Posterior cingulate gyrus (tissue), 11 donors: Measurements from ENCODE around the gene FAM151A.
"Not testable (repeated sequence)": the region's sequence is repeated elsewhere in the genome, so short reads cannot be mapped to it uniquely, and the experiment has no call there.

ENCODE experiments used
- DNase-seq, 10 donors: peaks; one replicate each; pipeline versions ENCODE4 v3.0.0 to v3.0.0-alpha.2; 2020 to 2021; ENCODE audit warnings: mixed read lengths in 3 of 10
- intact Hi-C: fragments of 100-400 bp; cut with DNase I; formaldehyde crosslinking; loops from one replicate; pipeline ENCODE4 v1.15.1; 2023

Gene FAM151A

GRCh38 chr1:54640361-54640760, 17.0 kb upstream of the FAM151A start:
- no peak for DNase-seq
- intact Hi-C loops = no loop called here

- intact Hi-C loops, DNase-seq: not testable (repeated sequence)
These were observed 13.4 kb upstream of the FAM151A start for GRCh38 chr1:54636461-54637446.

GRCh38 chr1:54635804-54636203, 12.5 kb upstream of the FAM151A start:
- intact Hi-C loops, DNase-seq: not testable (repeated sequence)

- DNase-seq = no peak
- intact Hi-C loops = no loop called here
These were observed 3.9 kb upstream of the FAM151A start for GRCh38 chr1:54627196-54627595.

- intact Hi-C loops = no loop called here
These were observed 1.4 kb upstream of the FAM151A start for GRCh38 chr1:54624466-54625464.

GRCh38 chr1:54619749-54620148, 3.6 kb downstream of the FAM151A start:
- peak in 2 of 10 donors; percentile 59 to 77 for DNase-seq
- intact Hi-C loops = no loop called here

More at GRCh38 chr1:54624466-54625464, 1.4 kb upstream of the FAM151A start:
- DNase-seq = no peak

GRCh38 chr1:54615531-54616279, 7.6 kb downstream of the FAM151A start:
- intact Hi-C loops = no loop called here
- DNase-seq = peak in 1 of 10 donors; percentile 35

- intact Hi-C loops = no loop called here
- peak in 1 of 10 donors; percentile 11 for DNase-seq
These were observed 8.8 kb downstream of the FAM151A start for GRCh38 chr1:54614563-54614962.

- intact Hi-C loops = no loop called here
- peak in 2 of 10 donors; percentile 7 to 29 for DNase-seq
These were observed 9.3 kb downstream of the FAM151A start for GRCh38 chr1:54614024-54614423.

GRCh38 chr1:54611621-54612020, 11.7 kb downstream of the FAM151A start:
- intact Hi-C loops = no loop called here
- peak in 2 of 10 donors; percentile 33 to 67 for DNase-seq

GRCh38 chr1:54610601-54611580, 12.4 kb downstream of the FAM151A start:
- peak in 2 of 10 donors; percentile 40 to 69 for DNase-seq
- intact Hi-C loops = no loop called here

- peak in 2 of 10 donors; percentile 27 to 57 for DNase-seq
- intact Hi-C loops = no loop called here
These were observed 13.3 kb downstream of the FAM151A start for GRCh38 chr1:54610048-54610447.

GRCh38 chr1:54609301-54609921, 13.9 kb downstream of the FAM151A start:
- DNase-seq = peak; percentile 23 to 94 (median 45)
- intact Hi-C loops = no loop called here

- DNase-seq = no peak
- intact Hi-C loops = no loop called here
These were observed 14.6 kb downstream of the FAM151A start for GRCh38 chr1:54608566-54609230.

GRCh38 chr1:54607821-54608565, 15.3 kb downstream of the FAM151A start:
- intact Hi-C loops = no loop called here
- DNase-seq = no peak

GRCh38 chr1:54606990-54607325, 16.4 kb downstream of the FAM151A start:
- DNase-seq = no peak
- intact Hi-C loops = no loop called here
